Esophagus squamous epithelium (tissue), 4 donors: Measurements from ENCODE around the gene S100B.

Experiments used
- CTCF ChIP-seq, 6 experiments: fragments of 450-650 bp in 4 of 6; fragments of 200-600 bp in 2 of 6; sonication (generic) in 2 of 6; IDR thresholded peaks; one replicate each; pipeline ENCODE4 v1.5.1; 2016 to 2019; ENCODE audit warnings: antibody characterized with exemption in 6 of 6, mild to moderate bottlenecking in 4 of 6, moderate library complexity in 4 of 6
- POLR2A ChIP-seq, 4 donors: fragments of 450-650 bp; IDR thresholded peaks; one replicate each; pipeline ENCODE4 v1.6.1; 2017; ENCODE audit warnings: antibody characterized with exemption in 4 of 4, mild to moderate bottlenecking in 4 of 4, moderate library complexity in 3 of 4

DNA sequence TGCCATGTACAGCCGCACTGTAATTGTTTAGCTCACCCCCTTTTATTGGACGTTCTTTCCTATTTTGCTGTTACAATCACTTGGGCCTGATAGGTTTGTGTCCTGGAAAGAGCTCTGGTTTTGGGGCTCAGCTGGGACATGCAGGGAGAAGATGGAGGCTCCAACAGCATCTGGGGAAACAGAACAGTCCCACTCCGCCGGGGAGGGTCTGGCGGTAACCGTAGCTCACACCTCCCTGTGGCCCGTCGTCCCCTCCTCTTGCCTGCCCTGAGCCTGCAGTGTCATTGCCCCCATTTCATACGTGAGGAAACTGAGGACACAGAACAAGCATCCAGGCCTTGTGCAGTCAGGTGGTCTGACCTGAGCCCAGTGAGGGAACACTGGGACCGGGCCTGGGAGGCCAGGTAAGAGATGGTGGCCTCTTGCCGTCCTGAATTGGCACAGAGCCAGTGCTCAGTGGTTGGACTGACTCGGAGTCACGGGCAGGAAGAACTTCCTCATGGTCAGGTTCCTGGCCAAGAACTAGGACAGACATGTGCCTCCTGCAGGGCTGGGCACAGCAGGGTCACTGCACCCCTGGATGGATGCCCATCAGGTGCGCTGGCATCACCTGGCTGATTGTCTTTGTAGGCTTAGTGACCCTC is 41.8 kb downstream of the S100B start:
- TF ChIP-seq CTCF (IDR thresholded peaks at IDR 0.05) (no peak), POLR2A (IDR thresholded peaks at IDR 0.05) (no peak)
